Activated T-cell treated with anti-CD3 and anti-CD28 coated beads for 1 hour (primary cell): ENCODE data around the gene KDM3A.

Experiments
- DNase-seq: peaks from one replicate; pipeline ENCODE4 v3.0.0-alpha.2; 2020; ENCODE audit warnings: low read depth

KDM3A gene

DNA sequence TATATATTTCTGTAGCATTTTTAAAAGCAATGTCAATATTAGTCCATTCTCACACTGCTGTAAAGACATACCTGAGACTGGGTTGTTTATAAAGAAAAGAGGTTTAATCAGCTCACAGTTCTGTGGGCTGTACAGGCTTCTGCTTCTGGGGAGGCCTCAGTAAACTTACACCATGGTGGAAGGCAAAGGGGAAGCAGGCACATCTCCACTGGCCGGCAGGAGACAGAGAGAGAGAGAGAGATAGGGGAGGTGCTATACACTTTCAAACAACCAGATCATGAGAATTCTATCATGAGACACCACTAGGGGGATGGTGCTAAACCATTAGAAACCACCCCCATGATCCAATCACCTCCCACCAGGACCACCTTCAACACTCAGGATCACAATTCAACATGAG is 79.0 kb downstream of the KDM3A start:
- no peak for DNase-seq

DNA sequence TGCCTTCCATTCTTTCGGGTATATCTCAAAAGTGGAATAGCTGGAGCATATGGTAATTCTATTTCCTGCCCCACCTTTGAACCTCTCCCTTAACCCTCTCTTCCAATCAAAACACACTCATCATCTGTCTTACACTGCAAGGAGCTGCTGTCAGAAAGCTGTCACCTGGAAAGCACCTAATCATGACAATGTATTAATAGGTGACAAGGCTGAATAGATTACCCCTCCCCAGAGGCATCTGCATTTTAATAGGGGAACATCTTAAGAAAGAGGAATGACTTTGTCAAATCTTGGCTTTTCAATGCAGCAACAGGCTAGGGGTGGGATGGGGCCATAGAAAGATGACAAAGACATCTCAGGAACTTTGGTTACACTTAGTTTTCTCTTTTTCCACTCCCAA is 80.8 kb downstream of the KDM3A start:
- DNase-seq, result no peak

DNA sequence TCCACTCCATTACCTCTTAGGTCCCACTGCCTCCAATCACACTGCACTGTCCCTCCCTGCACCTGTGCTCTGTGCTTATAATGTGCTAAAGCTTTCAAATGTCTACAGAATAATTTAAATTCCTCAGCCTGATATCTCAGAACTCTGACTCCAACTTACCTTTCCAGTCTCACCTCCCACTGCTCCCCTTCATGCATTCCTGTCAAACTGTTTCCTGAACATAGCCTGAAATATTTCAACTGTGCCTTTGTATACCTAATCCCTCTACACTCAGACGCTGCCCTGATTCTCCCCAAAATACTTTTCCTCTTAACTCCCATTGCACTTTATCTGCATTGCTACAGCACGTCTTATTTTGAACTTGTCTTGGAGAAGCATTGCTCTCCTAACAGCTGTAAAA is 81.5 kb downstream of the KDM3A start:
- no peak for DNase-seq

DNA sequence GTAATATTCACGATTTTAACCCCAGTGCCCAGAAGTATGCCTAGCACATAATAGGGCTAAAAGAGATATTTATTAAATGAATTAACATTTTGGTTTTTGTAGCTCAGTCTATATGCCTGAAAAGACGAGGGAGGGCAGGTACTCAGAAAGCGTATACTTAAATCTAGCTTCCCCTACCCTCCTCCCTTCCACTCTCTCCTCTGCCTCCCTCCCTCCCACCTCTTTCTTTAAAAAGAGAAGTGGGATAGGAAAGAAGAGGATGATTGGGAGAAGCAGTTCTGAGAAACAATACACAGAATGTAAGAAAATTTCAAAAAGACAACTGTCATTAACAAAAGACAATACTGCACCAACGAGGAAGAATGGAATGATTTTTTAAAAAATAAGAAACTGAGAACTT is 82.3 kb downstream of the KDM3A start:
- no peak for DNase-seq

DNA sequence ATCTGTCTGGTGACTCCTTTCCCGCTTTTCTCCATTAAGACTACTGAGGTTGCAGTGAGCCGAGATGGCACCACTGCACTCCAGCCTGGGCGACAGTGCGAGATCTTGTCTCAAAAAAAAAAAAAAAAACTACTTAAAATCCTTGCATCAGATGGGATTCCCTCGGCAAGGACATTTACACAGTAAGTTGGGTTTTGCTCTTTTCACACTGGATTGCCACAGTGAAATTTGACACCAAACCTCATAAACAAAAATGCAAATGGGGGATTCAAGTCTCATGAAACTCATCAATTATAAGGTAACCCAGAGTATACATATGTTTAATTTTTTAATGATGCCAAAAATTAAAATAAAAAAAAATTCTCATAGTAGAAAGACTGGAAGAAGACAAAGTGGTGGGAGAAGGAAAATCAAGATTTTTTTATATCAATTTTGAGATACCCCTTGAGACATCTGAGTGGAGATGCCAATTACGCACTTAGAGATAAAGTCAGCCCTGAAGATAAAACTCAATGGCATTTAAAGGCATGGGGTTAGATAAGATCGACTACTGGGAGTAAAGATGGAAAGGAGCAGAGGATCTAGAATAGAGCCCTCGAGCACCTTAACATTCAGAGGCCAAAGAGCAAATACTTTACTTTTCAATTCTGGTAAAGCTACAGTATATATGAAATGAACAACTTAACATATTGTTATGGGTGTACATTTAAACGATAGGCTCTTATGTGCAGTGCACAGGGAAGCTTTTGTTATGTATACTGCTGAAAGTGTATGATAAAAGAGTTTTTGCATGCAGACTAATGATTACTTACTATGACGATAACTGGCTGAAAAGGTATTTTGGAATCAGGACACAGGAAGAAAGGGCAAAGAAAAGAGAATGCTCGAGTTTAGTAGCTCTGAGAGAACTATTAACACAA is 84.5 kb downstream of the KDM3A start:
- DNase-seq, result no peak

DNA sequence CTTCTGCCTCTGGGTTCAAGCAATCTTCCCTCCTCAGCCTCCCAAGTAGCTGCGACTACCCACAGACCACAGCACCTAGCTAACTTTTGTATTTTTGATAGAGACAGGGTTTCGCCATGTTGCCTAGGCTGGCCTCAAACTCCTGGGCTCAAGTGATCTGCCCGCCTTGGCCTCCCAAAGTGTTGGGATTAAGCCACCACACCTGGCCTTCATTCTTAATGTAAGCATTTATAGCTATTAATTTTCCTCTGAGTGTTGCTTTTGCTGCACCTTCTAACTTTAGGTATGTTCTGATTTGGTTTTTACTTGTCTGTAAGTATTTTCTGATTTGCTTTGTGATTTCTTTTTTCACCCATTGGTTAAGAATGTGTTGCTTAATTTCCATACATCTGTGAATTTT is 92.4 kb downstream of the KDM3A start:
- no peak for DNase-seq

DNA sequence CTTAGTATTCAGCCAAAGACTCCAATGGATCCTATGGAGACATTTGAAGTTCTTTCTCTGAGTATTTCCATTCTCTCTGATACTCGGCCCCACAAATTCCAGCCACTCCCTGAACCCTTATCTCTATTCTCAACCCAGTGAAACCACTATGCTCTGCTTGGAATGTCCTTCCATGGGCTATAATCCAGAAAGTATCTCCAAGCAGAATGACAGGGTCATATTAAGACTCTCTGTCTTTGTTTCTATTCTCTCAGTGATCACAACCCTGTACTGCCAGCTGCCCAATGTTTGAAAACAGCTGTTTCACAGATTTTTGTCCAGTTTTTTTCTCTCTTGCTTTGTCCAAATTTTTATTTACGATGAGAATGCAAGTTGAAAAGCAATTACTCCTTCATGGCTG is 100.2 kb downstream of the KDM3A start:
- no peak for DNase-seq
